ENCODE results near the gene SLC27A4.

The SLC27A4 gene

GRCh38 chr9:128298535-128299482 is 41.5 kb upstream of the SLC27A4 start:
- no peak for TF ChIP-seq CTCF (conservative IDR thresholded peaks at IDR 0.05)
- peak overlapping the region; percentile 98 for H3K27ac ChIP-seq

- no peak for TF ChIP-seq CTCF (conservative IDR thresholded peaks at IDR 0.05)
- no peak overlapping the region for H3K27ac ChIP-seq
Observed at GRCh38 chr9:128304136-128304970, 36.0 kb upstream of the SLC27A4 start.

- H3K27ac ChIP-seq = no peak overlapping the region
- TF ChIP-seq CTCF (conservative IDR thresholded peaks at IDR 0.05) = no peak
Observed at GRCh38 chr9:128304971-128305288, 35.4 kb upstream of the SLC27A4 start.

GRCh38 chr9:128309551-128309950 is 30.8 kb upstream of the SLC27A4 start:
- no peak overlapping the region for H3K27ac ChIP-seq
- TF ChIP-seq CTCF (conservative IDR thresholded peaks at IDR 0.05) = no peak

- H3K27ac ChIP-seq = peak overlapping the region; percentile 15; the same call in 1 of the 2 replicates
- TF ChIP-seq CTCF (conservative IDR thresholded peaks at IDR 0.05) = no peak
Observed at GRCh38 chr9:128310461-128310860, 29.9 kb upstream of the SLC27A4 start.

GRCh38 chr9:128314697-128315096 is 25.6 kb upstream of the SLC27A4 start:
- no peak overlapping the region for H3K27ac ChIP-seq
- no peak for TF ChIP-seq CTCF (conservative IDR thresholded peaks at IDR 0.05)

- no peak overlapping the region for H3K27ac ChIP-seq
- TF ChIP-seq CTCF (conservative IDR thresholded peaks at IDR 0.05) = no peak
Observed at GRCh38 chr9:128316421-128316820, 23.9 kb upstream of the SLC27A4 start.
